Tibial nerve (tissue), 4 donors: ENCODE measurements around the gene AP1G2.

Experiments used
- EP300 ChIP-seq, 2 donors: sonication (generic); formaldehyde crosslinking; IDR thresholded peaks; one replicate each; pipeline ENCODE4 v1.6.1; 2017; ENCODE audit warnings: antibody characterized with exemption in 2 of 2, mild to moderate bottlenecking in 1 of 2
- POLR2A ChIP-seq, 2 donors: fragments of 450-650 bp; IDR thresholded peaks; one replicate each; pipeline ENCODE4 v1.6.1; 2017; ENCODE audit warnings: antibody characterized with exemption in 2 of 2, mild to moderate bottlenecking in 2 of 2, moderate library complexity in 2 of 2
- TF ChIP-seq, protein P1 (sequence below), 5 experiments: fragments of 200-600 bp in 3 of 5; fragments of 450-650 bp in 2 of 5; sonication (generic) in 3 of 5; IDR thresholded peaks; one replicate each; pipeline ENCODE4 v1.5.1; 2016 to 2019; ENCODE audit warnings: antibody characterized with exemption in 5 of 5, mild to moderate bottlenecking in 3 of 5, moderate library complexity in 2 of 5

DNA sequence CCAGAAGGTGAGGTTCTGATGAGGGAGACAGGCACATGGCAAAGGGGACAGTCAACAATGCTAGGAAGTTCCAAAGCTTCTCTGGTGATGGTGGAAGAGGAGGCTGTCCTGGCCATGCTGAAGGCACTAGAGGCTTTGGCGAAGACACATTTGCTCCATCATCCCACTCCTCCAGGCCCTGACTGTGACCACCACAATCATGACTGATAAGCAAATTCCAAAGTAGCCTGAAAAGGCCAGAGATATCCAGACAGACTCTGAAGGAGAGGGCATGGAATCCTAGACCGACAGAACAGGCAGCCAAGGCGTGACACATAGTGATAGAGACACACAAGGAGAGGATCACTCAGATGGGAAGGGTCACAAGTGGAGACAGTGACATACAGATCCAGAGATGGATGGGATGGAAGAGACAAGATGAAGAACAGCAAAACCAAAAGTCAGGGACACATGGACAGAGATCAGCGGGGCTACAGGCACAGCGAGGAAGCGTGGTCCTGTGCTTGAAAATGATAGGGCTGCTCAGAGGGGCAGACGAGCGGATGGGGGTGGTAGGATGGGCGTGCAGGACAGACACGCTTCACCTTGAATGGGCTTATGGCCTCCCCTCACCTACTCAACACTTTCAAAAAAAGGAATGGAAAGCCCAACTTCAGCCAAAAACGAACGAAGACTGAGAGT lies 17.3 kb downstream of the AP1G2 start:
- TF ChIP-seq, protein P1, sequence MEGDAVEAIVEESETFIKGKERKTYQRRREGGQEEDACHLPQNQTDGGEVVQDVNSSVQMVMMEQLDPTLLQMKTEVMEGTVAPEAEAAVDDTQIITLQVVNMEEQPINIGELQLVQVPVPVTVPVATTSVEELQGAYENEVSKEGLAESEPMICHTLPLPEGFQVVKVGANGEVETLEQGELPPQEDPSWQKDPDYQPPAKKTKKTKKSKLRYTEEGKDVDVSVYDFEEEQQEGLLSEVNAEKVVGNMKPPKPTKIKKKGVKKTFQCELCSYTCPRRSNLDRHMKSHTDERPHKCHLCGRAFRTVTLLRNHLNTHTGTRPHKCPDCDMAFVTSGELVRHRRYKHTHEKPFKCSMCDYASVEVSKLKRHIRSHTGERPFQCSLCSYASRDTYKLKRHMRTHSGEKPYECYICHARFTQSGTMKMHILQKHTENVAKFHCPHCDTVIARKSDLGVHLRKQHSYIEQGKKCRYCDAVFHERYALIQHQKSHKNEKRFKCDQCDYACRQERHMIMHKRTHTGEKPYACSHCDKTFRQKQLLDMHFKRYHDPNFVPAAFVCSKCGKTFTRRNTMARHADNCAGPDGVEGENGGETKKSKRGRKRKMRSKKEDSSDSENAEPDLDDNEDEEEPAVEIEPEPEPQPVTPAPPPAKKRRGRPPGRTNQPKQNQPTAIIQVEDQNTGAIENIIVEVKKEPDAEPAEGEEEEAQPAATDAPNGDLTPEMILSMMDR (IDR thresholded peaks at IDR 0.05), result no peak
- no peak for TF ChIP-seq POLR2A (IDR thresholded peaks at IDR 0.05)
- no peak for TF ChIP-seq EP300 (IDR thresholded peaks at IDR 0.05)
